PC-3 (cell line): Measurements from ENCODE around the gene VWA3B.

Experiments
- EZH2phosphoT487 ChIP-seq: fragments of 300-600 bp; sonication (generic); IDR thresholded peaks from 2 replicates; pipeline ENCODE4 v1.6.1; 2018; ENCODE audit warnings: mild to moderate bottlenecking, antibody characterized with exemption, low read length, borderline replicate concordance
- TF ChIP-seq, protein P1 (sequence below): fragments of 300-600 bp; sonication (generic); conservative IDR thresholded peaks from 2 replicates; pipeline ENCODE4 v1.5.1; 2017; ENCODE audit warnings: antibody characterized with exemption, low read depth, mild to moderate bottlenecking, low read length

DNA sequence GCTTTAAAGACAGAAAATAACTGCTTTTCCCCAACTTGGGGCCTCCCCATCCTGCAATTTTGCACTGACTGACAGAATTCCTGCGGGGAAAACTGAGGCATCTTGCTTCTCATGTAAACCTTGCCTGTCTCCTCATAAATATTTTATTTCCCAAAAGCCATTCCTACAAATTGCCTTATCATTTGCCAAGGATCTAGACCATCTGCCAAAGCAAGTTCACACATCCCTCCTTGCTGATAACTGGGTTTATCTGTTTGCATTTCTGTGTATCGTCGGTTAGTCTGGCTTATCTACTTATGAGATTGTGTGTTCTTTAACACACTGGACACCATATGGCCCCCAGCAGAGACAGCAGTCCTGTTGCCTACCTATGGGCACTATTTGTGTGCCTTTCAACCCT lies 256.3 kb downstream of the VWA3B start:
- TF ChIP-seq, protein P1, sequence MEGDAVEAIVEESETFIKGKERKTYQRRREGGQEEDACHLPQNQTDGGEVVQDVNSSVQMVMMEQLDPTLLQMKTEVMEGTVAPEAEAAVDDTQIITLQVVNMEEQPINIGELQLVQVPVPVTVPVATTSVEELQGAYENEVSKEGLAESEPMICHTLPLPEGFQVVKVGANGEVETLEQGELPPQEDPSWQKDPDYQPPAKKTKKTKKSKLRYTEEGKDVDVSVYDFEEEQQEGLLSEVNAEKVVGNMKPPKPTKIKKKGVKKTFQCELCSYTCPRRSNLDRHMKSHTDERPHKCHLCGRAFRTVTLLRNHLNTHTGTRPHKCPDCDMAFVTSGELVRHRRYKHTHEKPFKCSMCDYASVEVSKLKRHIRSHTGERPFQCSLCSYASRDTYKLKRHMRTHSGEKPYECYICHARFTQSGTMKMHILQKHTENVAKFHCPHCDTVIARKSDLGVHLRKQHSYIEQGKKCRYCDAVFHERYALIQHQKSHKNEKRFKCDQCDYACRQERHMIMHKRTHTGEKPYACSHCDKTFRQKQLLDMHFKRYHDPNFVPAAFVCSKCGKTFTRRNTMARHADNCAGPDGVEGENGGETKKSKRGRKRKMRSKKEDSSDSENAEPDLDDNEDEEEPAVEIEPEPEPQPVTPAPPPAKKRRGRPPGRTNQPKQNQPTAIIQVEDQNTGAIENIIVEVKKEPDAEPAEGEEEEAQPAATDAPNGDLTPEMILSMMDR: no peak
- no peak for TF ChIP-seq EZH2phosphoT487
